22Rv1 (cell line): ENCODE results near the gene TADA3.
A peak's percentile ranks its signal among the peaks of the same experiment; 100 is the strongest.

Experiments used
- H3K27ac ChIP-seq: fragments of 450-650 bp; 2 replicates; pipeline ENCODE4 v1.5.1; 2017
- CTCF ChIP-seq: fragments of 450-650 bp; IDR thresholded peaks from 2 replicates; pipeline ENCODE4 v1.5.1; 2017; ENCODE audit warnings: mild to moderate bottlenecking
- ZFX ChIP-seq: fragments of 450-650 bp; IDR thresholded peaks from 2 replicates; pipeline ENCODE4 v1.6.1; 2017; ENCODE audit warnings: antibody characterized with exemption, borderline replicate concordance

TADA3 gene

GRCh38 chr3:9769426-9770275 lies 22.6 kb downstream of the TADA3 start, which contains the start of gene CAMK1:
Gene CAMK1, minus strand, starts transcription at chr3:9769947. Its CDS starts 2,198 bp downstream, at chr3:9767749.
- TF ChIP-seq CTCF (peak; percentile 15; the same call in 1 of the 2 replicates), ZFX (no peak)
- H3K27ac ChIP-seq, result peak within 1 kb of the TSS; percentile 65

- TF ChIP-seq CTCF (no peak), ZFX (no peak)
- peak overlapping the region; percentile 65 for H3K27ac ChIP-seq
Observed at GRCh38 chr3:9769012-9769411, 23.3 kb downstream of the TADA3 start.

GRCh38 chr3:9768141-9768775 lies 24.0 kb downstream of the TADA3 start:
- no peak for TF ChIP-seq CTCF
- no peak for TF ChIP-seq ZFX
- peak overlapping the region; percentile 65 for H3K27ac ChIP-seq

GRCh38 chr3:9767418-9767817 lies 24.9 kb downstream of the TADA3 start:
- TF ChIP-seq CTCF (no peak), ZFX (no peak)
- H3K27ac ChIP-seq, result peak overlapping the region; percentile 23; the same call in 1 of the 2 replicates

- peak overlapping the region; percentile 23; the same call in 1 of the 2 replicates for H3K27ac ChIP-seq
- TF ChIP-seq ZFX, result no peak
- TF ChIP-seq CTCF, result no peak
Observed at GRCh38 chr3:9765865-9766264, 26.4 kb downstream of the TADA3 start.

GRCh38 chr3:9762871-9763270 lies 29.4 kb downstream of the TADA3 start:
- no peak for TF ChIP-seq ZFX
- no peak overlapping the region for H3K27ac ChIP-seq

GRCh38 chr3:9761919-9762318 lies 30.4 kb downstream of the TADA3 start:
- TF ChIP-seq ZFX (no peak), CTCF (no peak)
- no peak overlapping the region for H3K27ac ChIP-seq
